Uterus (tissue), 2 donors: Measurements from ENCODE around the gene ZDHHC3.

Experiments
- CTCF ChIP-seq, 4 experiments: fragments of 200-600 bp in 2 of 4; fragments of 450-650 bp in 2 of 4; sonication (generic) in 2 of 4; IDR thresholded peaks; one replicate each; pipeline ENCODE4 v1.5.1; 2016 to 2019; ENCODE audit warnings: antibody characterized with exemption in 4 of 4, mild to moderate bottlenecking in 2 of 4, moderate library complexity in 1 of 4
- POLR2A ChIP-seq, 2 donors: fragments of 450-650 bp; IDR thresholded peaks; one replicate each; pipeline ENCODE4 v1.6.1; 2016; ENCODE audit warnings: antibody characterized with exemption in 2 of 2, mild to moderate bottlenecking in 1 of 2, moderate library complexity in 1 of 2

- TF ChIP-seq CTCF (IDR thresholded peaks at IDR 0.05): no peak
- TF ChIP-seq POLR2A (IDR thresholded peaks at IDR 0.05): no peak
Observed at GRCh38 chr3:44974416-44974815, 1.6 kb downstream of the ZDHHC3 start.
